ENCODE measurements around the gene GBF1. TPM values are rescaled to one million over a fixed set of nuclear protein-coding genes. Genes with fewer than 3 reads are reported as not detected.

The GBF1 gene
- polyA plus RNA-seq, 3 donors, result 4.2 to 17.4 (median 11.9) TPM

- peak overlapping the region; percentile 84 to 95 for H3K4me3 Mint-ChIP-seq
- peaks cover 46 to 51% of the 10 kb centered on the region in 2 donors for H3K4me1 ChIP-seq (ENCODE audit: control insufficient read depth in 1 of 2, insufficient read depth in 2 of 2, low read length in 2 of 2)
- H3K27ac Mint-ChIP-seq, result peak overlapping the region; percentile 81 to 96 (median 93)
- H3K4me1 Mint-ChIP-seq, result peaks cover 53% of the 10 kb centered on the region
- peaks cover 20 to 34% (median 29%) of the 10 kb centered on the region in 3 donors for H3K27me3 Mint-ChIP-seq (ENCODE audit: low read depth in 3 of 3)
- intact Hi-C loops (cut with micrococcal nuclease), result loop anchor here in 1 of 2 donors (2.0 to 10.0 kb wide), 2 partner anchors 18 to 278 kb away; partner anchors contain the start of genes ACTR1A, GBF1 and SUFU
- TF ChIP-seq CTCF (IDR thresholded peaks at IDR 0.05), result no peak
- peak overlapping the region; percentile 77 for H2AFZ ChIP-seq (ENCODE audit: insufficient read depth, low read depth, low read length, poor library complexity, severe bottlenecking)
- DNase-seq, result no peak
- H3K79me2 ChIP-seq (ENCODE audit: insufficient read depth, low read length), result no peaks in the 10 kb centered on the region
- peak overlapping the region; percentile 52 to 60 for H3K27ac ChIP-seq (ENCODE audit: low read depth in 1 of 2, low read length in 2 of 2)
- H3K36me3 ChIP-seq (replicated peaks in 1 of 2; ENCODE audit: control insufficient read depth in 1 of 2, insufficient read depth in 2 of 2, low read length in 2 of 2), result peaks cover 7% of the 10 kb centered on the region in 2 donors
- peaks cover 0 to 8% (median 0%) of the 10 kb centered on the region in 7 donors for H3K9me3 Mint-ChIP-seq
- peaks cover 12 to 18% of the 10 kb centered on the region in 2 donors for H3K27me3 ChIP-seq (ENCODE audit: control insufficient read depth in 2 of 2, insufficient read depth in 2 of 2, low read length in 2 of 2)
- WGBS (ENCODE audit: insufficient coverage), result 41% methylated on average over 3 of the region's 8 CpGs
- H3K4me2 ChIP-seq (replicated peaks; ENCODE audit: extremely low read depth, low read length, poor library complexity, severe bottlenecking), result peak overlapping the region; percentile 88
- H3K4me3 ChIP-seq (replicated peaks in 1 of 3; ENCODE audit: low read depth in 2 of 3, low read length in 3 of 3), result peak overlapping the region; percentile 30 to 78 (median 51)
- peak overlapping the region; percentile 19 for H3K9ac ChIP-seq (ENCODE audit: insufficient read depth, low read length, poor library complexity, severe bottlenecking)
- H3K9me3 ChIP-seq (replicated peaks in 1 of 2; ENCODE audit: control insufficient read depth in 1 of 2, insufficient read depth in 1 of 2, low read length in 2 of 2), result peaks cover 0 to 2% of the 10 kb centered on the region in 2 donors
- peaks cover 12 to 13% of the 10 kb centered on the region in 2 donors for H3K36me3 Mint-ChIP-seq
- H4K20me1 ChIP-seq (ENCODE audit: insufficient read depth, low read length), result peaks cover 10% of the 10 kb centered on the region
These were observed 18.8 kb upstream of the GBF1 start for GRCh38 chr10:102226542-102226870.

GRCh38 chr10:102227050-102227449 lies 18.3 kb upstream of the GBF1 start:
- Histone ChIP-seq H3K9ac (ENCODE audit: insufficient read depth, low read length, poor library complexity, severe bottlenecking) (peak overlapping the region; percentile 19), H3K4me1 (ENCODE audit: control insufficient read depth in 1 of 2, insufficient read depth in 2 of 2, low read length in 2 of 2) (peaks cover 51 to 56% of the 10 kb centered on the region in 2 donors), H3K4me3 (replicated peaks in 1 of 3; ENCODE audit: low read depth in 2 of 3, low read length in 3 of 3) (peak overlapping the region in 2 of 3 experiments; percentile 51 to 78), H3K4me2 (replicated peaks; ENCODE audit: extremely low read depth, low read length, poor library complexity, severe bottlenecking) (peak overlapping the region; percentile 88), H3K9me3 (replicated peaks in 1 of 2; ENCODE audit: control insufficient read depth in 1 of 2, insufficient read depth in 1 of 2, low read length in 2 of 2) (peaks cover 0 to 2% of the 10 kb centered on the region in 2 donors), H3K79me2 (ENCODE audit: insufficient read depth, low read length) (no peaks in the 10 kb centered on the region), H3K27me3 (ENCODE audit: control insufficient read depth in 2 of 2, insufficient read depth in 2 of 2, low read length in 2 of 2) (peaks cover 18 to 24% of the 10 kb centered on the region in 2 donors), H4K20me1 (ENCODE audit: insufficient read depth, low read length) (peaks cover 10% of the 10 kb centered on the region), H2AFZ (ENCODE audit: insufficient read depth, low read depth, low read length, poor library complexity, severe bottlenecking) (peak overlapping the region; percentile 77), H3K27ac (ENCODE audit: low read depth in 1 of 2, low read length in 2 of 2) (peak overlapping the region; percentile 52 to 60), H3K36me3 (replicated peaks in 1 of 2; ENCODE audit: control insufficient read depth in 1 of 2, insufficient read depth in 2 of 2, low read length in 2 of 2) (peaks cover 7% of the 10 kb centered on the region in 2 donors)
- TF ChIP-seq CTCF (IDR thresholded peaks at IDR 0.05), result no peak
- Mint-ChIP-seq H3K27ac (peak overlapping the region; percentile 29 to 96 (median 93)), H3K9me3 (peaks cover 0 to 10% (median 1%) of the 10 kb centered on the region in 7 donors), H3K27me3 (ENCODE audit: low read depth in 3 of 3) (peaks cover 25 to 40% (median 33%) of the 10 kb centered on the region in 3 donors), H3K4me3 (peak overlapping the region; percentile 84 to 95), H3K36me3 (peaks cover 13 to 15% of the 10 kb centered on the region in 2 donors), H3K4me1 (peaks cover 59% of the 10 kb centered on the region)
- 15% methylated on average over 3 of the region's 8 CpGs for WGBS (ENCODE audit: insufficient coverage)
- intact Hi-C loops (cut with micrococcal nuclease), result loop anchor here in 1 of 2 donors (2.0 to 10.0 kb wide), 2 partner anchors 18 to 278 kb away; partner anchors contain the start of genes ACTR1A, GBF1 and SUFU
- DNase-seq, result peak; percentile 83 to 93 (median 91)

All from CD14-positive monocyte (primary cell).